Mucosa of rectum (tissue), 2 donors: ENCODE results near the gene ATAD3B.

Experiments used
- H3K27ac ChIP-seq, 2 donors: one replicate each; pipeline ENCODE4 v1.7.0; 2013; ENCODE audit warnings: inconsistent platforms in 2 of 2, low read depth in 2 of 2, low read length in 2 of 2
- H3K27me3 ChIP-seq, 2 donors: one replicate each; pipeline ENCODE4 v1.7.0; 2013; ENCODE audit warnings: low read length in 2 of 2; ENCODE audit not compliant: control insufficient read depth in 2 of 2, insufficient read depth in 2 of 2
- H3K36me3 ChIP-seq, 2 donors: one replicate each; pipeline ENCODE4 v1.7.0; 2013; ENCODE audit warnings: low read length in 2 of 2; ENCODE audit not compliant: control insufficient read depth in 2 of 2, insufficient read depth in 2 of 2
- H3K4me1 ChIP-seq, 2 donors: one replicate each; pipeline ENCODE4 v1.7.0; 2013; ENCODE audit warnings: low read length in 2 of 2, mild to moderate bottlenecking in 1 of 2; ENCODE audit not compliant: control insufficient read depth in 2 of 2, insufficient read depth in 2 of 2
- H3K4me3 ChIP-seq, 2 donors: one replicate each; pipeline ENCODE4 v1.7.0; 2013; ENCODE audit warnings: low read length in 2 of 2
- H3K9ac ChIP-seq, 2 donors: one replicate each; pipeline ENCODE4 v1.7.0; 2013; ENCODE audit warnings: low read length in 2 of 2, low read depth in 1 of 2, mild to moderate bottlenecking in 1 of 2
- H3K9me3 ChIP-seq, 2 donors: one replicate each; pipeline ENCODE4 v1.7.0; 2013; ENCODE audit warnings: low read length in 2 of 2; ENCODE audit not compliant: control insufficient read depth in 2 of 2
- donor health status: healthy.
- donor health status: Normal muscosa, but diverticular disease.

The ATAD3B gene

DNA sequence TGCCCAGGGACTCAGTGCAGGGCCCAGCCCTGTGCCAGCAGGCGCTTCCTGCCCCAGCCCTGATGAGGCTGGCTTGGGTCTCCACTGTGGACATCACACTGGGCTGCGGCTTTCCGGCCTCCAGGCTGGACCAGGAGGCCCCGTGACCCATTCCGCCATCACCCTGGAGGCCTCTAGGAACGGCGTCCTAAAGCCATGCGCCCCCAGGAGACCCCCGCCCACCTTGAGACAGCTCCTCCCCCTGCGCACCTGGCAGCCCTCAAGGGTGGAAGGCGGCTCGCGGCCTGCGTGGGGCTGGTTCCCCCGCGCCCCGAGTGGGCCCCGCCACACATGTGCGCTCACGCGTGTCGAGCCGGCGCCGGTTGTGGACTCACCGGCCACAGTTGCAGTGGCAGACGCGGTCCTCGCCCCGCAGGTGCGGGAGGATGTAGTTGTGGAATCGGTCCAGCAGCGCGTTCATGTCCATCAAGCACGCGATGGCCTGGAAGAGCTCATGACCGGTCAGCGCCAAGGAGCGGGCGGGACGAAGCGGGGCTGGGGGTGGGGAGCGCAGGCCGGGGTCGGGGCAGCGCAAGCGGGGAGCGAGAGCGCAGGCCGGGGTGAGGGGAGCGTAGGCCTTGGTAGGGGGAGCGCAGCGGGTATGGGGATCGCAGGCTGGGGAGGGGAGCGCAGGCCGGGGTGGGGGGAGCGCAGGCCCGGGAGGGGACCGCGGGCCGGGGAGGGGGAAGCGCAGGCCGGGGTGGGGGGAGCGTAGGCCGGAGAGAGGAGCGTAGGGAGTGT lies 67.9 kb downstream of the ATAD3B start:
- H3K4me1 ChIP-seq = peaks cover 0 to 4% of the 10 kb centered on the region in 2 donors
- H3K4me3 ChIP-seq = peak overlapping the region in 1 of 2 donors; percentile 48
- no peaks in the 10 kb centered on the region for H3K9me3 ChIP-seq
- no peak overlapping the region for H3K9ac ChIP-seq
- peaks cover 10 to 20% of the 10 kb centered on the region in 2 donors for H3K36me3 ChIP-seq
- H3K27ac ChIP-seq = no peak overlapping the region
- no peaks in the 10 kb centered on the region for H3K27me3 ChIP-seq

DNA sequence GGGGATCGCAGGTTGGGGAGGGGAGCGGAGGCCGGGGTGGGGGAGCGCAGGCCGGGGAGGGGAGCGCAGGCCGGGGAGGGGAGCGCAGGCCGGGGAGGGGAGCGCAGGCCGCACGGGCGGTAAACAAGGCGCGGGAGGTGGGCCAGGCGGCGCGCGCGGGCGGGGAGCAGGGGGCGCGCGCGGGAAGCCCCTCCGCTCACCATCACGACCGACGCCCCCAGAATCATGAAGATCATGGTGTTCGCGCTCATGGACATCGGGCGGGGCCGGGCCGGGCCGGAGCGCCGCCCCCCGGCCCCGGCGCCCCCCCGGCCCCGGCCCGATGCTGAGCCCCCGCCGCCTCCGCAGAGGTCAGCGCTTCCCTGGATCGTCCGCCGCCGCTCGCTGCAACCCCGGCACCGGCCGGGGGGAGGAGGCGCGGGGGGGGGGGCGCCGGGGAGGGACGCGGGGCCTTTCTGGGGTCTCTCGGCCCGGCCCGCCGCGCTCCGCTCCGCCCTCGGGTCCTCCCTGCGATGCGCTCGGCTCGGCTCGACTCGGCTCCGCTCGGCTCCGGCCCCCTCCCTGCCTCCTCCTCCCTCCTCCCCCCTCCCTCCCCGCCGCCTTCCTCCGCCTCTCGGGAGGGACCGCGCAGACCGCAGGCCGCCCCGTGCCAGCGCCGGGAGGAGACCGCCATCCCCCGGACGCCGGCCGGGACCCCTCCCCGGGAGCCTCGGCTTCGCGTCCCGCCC lies 68.7 kb downstream of the ATAD3B start, which contains the start of gene TMEM240:
TSS of gene TMEM240 (minus strand) at position 535 of the 728 bp plus-strand sequence. CDS start at position 257, 278 bp downstream.
- Histone ChIP-seq H3K4me1 (peaks cover 0 to 4% of the 10 kb centered on the region in 2 donors), H3K9me3 (no peaks in the 10 kb centered on the region), H3K36me3 (peaks cover 10 to 20% of the 10 kb centered on the region in 2 donors), H3K27me3 (no peaks in the 10 kb centered on the region), H3K4me3 (peak within 1 kb of the TSS; percentile 48 to 54), H3K9ac (peak within 1 kb of the TSS; percentile 14 to 23), H3K27ac (peak within 1 kb of the TSS in 1 of 2 donors; percentile 16)

DNA sequence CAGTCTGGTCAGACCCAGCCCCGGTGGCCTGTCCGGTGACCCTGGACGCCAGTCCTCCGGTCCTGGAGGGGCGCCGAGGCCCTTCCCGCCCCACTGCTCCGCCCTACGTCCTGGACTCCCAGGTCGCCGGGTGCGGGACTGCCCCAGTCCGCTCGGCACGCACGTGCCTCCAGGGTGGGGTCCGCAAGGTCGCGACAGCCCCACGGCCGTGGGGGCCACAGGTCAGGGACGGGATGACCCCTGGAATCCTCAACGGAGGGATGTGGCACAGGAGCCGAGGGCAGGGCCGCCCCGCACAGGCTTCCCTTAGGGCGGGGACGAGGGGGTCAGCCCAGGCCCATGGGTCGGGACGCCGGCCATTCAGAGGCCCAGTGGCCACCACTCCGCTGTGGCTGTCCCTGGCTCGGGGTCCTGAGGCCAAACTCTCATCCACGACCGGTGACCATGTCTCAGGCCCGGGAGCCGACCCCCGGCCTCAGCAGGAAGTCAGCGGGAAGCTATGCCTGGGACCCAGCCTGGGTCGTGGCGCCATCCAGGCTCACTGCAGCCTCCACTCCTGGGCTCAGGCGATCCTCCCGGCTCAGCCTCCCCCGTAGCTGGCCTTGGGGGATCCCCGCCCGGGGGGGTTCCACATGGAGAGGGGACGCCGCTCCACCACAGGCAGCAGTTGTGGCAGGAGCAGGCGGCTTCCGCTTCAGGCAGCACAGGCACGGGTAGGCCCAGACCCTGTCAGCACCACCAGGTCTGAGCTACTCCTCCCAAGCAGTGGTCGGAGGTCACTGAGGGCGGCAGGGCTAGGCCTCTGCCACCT lies 69.5 kb downstream of the ATAD3B start:
- H3K9me3 ChIP-seq = no peaks in the 10 kb centered on the region
- H3K4me3 ChIP-seq = peak overlapping the region; percentile 26 to 54
- no peaks in the 10 kb centered on the region for H3K27me3 ChIP-seq
- peak overlapping the region; percentile 14 to 23 for H3K9ac ChIP-seq
- peaks cover 10 to 20% of the 10 kb centered on the region in 2 donors for H3K36me3 ChIP-seq
- H3K4me1 ChIP-seq = peaks cover 0 to 4% of the 10 kb centered on the region in 2 donors
- H3K27ac ChIP-seq = peak overlapping the region in 1 of 2 donors; percentile 16

DNA sequence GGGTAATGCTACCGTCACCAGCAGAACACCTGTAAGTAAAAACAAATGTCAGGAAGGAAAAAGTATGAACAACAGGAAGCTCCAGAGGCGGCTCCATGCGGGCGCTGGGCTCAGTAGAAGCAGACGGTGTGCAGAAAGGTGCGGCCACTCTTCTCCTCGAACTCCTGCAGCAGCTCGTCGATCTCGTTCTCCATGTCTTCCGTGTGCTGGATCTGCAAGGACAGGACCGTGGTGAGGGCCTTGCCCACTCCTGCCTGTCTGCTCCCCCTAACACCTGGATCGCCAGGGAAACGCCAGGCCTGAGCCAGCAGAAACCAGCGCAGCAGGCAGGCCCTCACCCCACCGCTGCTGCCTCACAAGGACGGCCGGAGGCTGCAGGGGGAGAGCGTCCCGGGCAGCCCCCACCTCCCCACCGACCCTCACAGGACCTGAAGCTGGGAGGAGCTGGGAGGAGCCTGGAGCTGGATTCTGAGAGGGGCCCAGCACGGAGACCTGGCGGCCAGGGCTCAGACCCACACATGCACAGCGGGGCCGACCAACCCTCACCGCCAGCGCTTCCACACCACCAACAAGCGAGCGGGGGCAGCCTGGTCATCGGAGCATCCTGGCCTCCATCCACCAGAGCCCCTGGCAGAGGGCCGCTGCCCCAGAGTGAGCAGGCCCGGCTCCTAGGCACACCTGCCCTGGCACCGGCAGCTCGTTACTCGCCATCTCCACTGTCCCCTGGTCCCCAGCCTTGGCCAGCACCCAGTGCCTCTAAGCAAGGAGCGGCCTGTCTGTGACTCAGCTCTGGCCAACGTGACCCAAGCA lies 70.6 kb downstream of the ATAD3B start:
- H3K4me3 ChIP-seq = no peak overlapping the region
- H3K4me1 ChIP-seq = peaks cover 0 to 4% of the 10 kb centered on the region in 2 donors

DNA sequence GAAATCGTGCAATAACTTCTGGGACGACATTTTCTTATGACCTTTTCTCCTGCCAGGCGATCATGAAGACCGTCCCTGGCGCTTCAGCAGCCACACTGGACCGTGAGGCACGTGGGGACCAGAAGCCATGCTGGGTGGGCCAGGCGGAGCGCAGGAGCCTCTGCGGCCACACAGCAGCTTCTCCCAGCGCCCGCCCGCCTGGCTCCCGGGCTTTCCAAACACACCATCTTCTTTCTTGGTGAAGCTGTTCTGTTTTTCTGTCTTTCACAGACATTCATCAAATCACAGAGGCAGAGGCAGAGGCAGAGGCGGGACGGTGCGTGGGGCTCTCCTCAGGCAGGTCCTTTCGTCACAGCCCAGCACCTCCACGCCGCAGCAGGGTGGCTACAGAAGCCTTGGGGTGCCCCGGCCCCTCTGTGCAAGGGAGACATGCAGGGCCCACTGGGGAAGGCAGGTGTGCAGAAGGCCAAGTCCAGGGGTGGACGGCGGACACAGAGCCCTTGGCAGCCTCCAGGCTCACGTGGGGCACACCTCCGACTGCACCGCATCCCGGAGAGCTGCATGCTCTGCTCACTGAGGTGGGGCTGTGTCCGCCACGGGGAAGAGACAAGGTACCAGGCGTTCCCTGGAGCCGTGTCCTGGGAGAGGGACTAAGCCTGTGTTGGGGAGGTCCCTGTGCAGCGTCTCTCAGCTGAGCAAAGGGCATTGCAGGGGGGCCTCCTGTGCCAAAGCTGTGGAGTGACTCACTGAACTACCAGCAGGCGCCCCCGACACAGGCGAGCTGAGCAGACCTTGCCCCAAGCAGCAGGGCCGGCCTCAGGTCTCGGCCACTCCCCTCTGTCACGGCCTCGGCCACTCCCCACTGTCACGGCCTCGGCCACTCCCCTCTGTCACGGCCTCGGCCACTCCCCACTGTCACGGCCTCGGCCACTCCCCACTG lies 71.5 kb downstream of the ATAD3B start:
- Histone ChIP-seq H3K9me3 (no peaks in the 10 kb centered on the region), H3K9ac (no peak overlapping the region), H3K27ac (peak overlapping the region in 1 of 2 donors; percentile 23), H3K36me3 (peaks cover 14 to 21% of the 10 kb centered on the region in 2 donors), H3K4me3 (no peak overlapping the region), H3K4me1 (peaks cover 0 to 4% of the 10 kb centered on the region in 2 donors), H3K27me3 (no peaks in the 10 kb centered on the region)

More for the DNA sequence above, 70.6 kb downstream of the ATAD3B start:
- Histone ChIP-seq H3K36me3 (peaks cover 14 to 20% of the 10 kb centered on the region in 2 donors), H3K9ac (no peak overlapping the region), H3K27ac (no peak overlapping the region), H3K27me3 (no peaks in the 10 kb centered on the region), H3K9me3 (no peaks in the 10 kb centered on the region)

DNA sequence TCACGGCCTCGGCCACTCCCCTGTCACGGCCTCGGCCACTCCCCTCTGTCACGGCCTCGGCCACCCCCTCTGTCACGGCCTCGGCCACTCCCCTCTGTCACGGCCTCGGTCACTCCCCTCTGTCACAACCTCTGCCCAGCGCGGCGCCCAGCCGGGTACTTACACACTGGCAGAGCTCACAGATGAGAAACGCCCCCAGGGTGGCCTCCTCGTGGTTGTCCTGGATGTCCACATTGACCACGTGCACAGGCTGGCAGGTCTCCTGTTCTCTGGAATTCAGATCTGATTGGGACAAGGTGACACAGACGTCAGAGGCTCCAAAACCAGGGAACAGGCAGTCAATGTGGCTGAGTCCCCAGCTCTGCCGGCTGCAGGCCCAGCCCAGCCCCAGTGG lies 72.1 kb downstream of the ATAD3B start:
- Histone ChIP-seq H3K4me3 (no peak overlapping the region), H3K36me3 (peaks cover 14 to 22% of the 10 kb centered on the region in 2 donors), H3K4me1 (peaks cover 0 to 4% of the 10 kb centered on the region in 2 donors), H3K9ac (no peak overlapping the region), H3K27me3 (no peaks in the 10 kb centered on the region), H3K27ac (peak overlapping the region; percentile 22 to 23), H3K9me3 (no peaks in the 10 kb centered on the region)

DNA sequence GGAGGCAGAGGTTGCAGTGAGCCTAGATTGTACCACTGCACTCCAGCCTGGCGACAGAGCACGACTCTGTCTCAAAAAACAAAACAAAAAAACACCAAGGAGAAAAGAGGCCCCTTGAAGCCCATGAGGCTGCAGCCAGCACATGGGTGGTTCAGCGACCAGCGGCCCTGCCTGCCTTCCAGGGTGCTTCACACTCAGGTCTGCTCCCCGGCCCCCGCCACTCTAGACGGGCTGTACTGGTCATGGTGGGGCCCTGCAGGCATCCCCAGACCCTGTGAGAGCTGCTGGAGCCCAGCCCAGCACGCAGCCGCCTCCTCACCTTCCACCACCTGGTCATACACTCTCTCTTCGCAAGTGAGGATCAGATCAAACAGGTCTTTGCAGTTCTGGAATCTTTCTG lies 73.0 kb downstream of the ATAD3B start:
- Histone ChIP-seq H3K4me1 (no peaks in the 10 kb centered on the region), H3K9ac (no peak overlapping the region), H3K4me3 (no peak overlapping the region), H3K27me3 (no peaks in the 10 kb centered on the region), H3K36me3 (peaks cover 14 to 24% of the 10 kb centered on the region in 2 donors), H3K9me3 (no peaks in the 10 kb centered on the region), H3K27ac (no peak overlapping the region)
